Panc1 (cell line): ENCODE data around the gene CD4. TPM values are rescaled to one million over a fixed set of nuclear protein-coding genes. Genes with fewer than 3 reads are reported as not detected.

Source experiments
- ATAC-seq: fragments of 200-7000 bp; cut with Tn5 transposase; 2 replicates; pipeline ENCODE4 v1.9.1; 2020; ENCODE audit warnings: mild to moderate bottlenecking, moderate library complexity
- BruUV-seq: library from RNA; stranded (reverse); fragments of 400-500 nt; replicated peaks from 2 replicates; lab custom pipeline; 2021; lab: Mats Ljungman, UMichigan
- CTCF ChIA-PET: fragments of 300-600 bp; sonication (Branson Sonifier 250); formaldehyde crosslinking; loops from one replicate; lab custom pipeline; 2022; ENCODE audit warnings: antibody characterized with exemption; lab: Charles Lee
- POLR2A ChIA-PET: fragments of 300-600 bp; sonication (Branson Sonifier 250); formaldehyde crosslinking; loops from one replicate; lab custom pipeline; 2022; ENCODE audit warnings: antibody characterized with exemption; lab: Charles Lee
- DNase-seq: peaks from one replicate; pipeline ENCODE4 v3.0.0-alpha.2; 2010; ENCODE audit warnings: low read depth, low spot score
- H3K27ac ChIP-seq: 2 replicates; pipeline ENCODE4 v1.5.1; 2011; ENCODE audit warnings: mild to moderate bottlenecking, low read length, inconsistent platforms
- H3K27me3 ChIP-seq: fragments of 200-500 bp; sonication (Bioruptor generic); 2 replicates; pipeline ENCODE4 v1.6.0; 2014; ENCODE audit warnings: low read length, inconsistent platforms; ENCODE audit not compliant: control insufficient read depth, insufficient read depth
- H3K36me3 ChIP-seq: fragments of 200-500 bp; sonication (Bioruptor generic); 2 replicates; pipeline ENCODE4 v1.5.1; 2014; ENCODE audit warnings: inconsistent platforms, mild to moderate bottlenecking, low read length, moderate library complexity; ENCODE audit not compliant: control insufficient read depth, insufficient read depth
- H3K4me1 ChIP-seq: 2 replicates; pipeline ENCODE4 v1.5.1; 2011; ENCODE audit warnings: inconsistent platforms, mild to moderate bottlenecking, low read length, moderate library complexity; ENCODE audit not compliant: control insufficient read depth, insufficient read depth
- H3K4me3 ChIP-seq, 2 experiments: 2 replicates each; pipeline ENCODE4 v1.5.1; 2011 to 2012; ENCODE audit warnings: low read depth in 2 of 2, low read length in 2 of 2, mild to moderate bottlenecking in 2 of 2, inconsistent platforms in 1 of 2, moderate library complexity in 1 of 2
- H3K9me3 ChIP-seq: fragments of 200-500 bp; sonication (Bioruptor generic); 2 replicates; pipeline ENCODE4 v1.5.1; 2014; ENCODE audit warnings: low read depth, mild to moderate bottlenecking, inconsistent platforms, low read length, moderate library complexity; ENCODE audit not compliant: control insufficient read depth, insufficient read depth
- CTCF ChIP-seq: fragments of 450-650 bp; IDR thresholded peaks from 2 replicates; pipeline ENCODE4 v1.5.1; 2017; ENCODE audit warnings: mild to moderate bottlenecking
- POLR2AphosphoS5 ChIP-seq: IDR thresholded peaks from 2 replicates; pipeline ENCODE4 v1.6.1; 2012; ENCODE audit warnings: mild to moderate bottlenecking, low read depth, low read length, moderate library complexity
- REST ChIP-seq, 2 experiments: IDR thresholded peaks; 2 replicates each; pipeline ENCODE4 v1.6.1; 2011 to 2012; ENCODE audit warnings: low read depth in 2 of 2, control low read depth in 1 of 2, low read length in 1 of 2, mild to moderate bottlenecking in 1 of 2, moderate library complexity in 1 of 2; ENCODE audit not compliant: insufficient read depth in 1 of 2
- SIN3A ChIP-seq: IDR thresholded peaks from 2 replicates; pipeline ENCODE4 v1.6.1; 2012; ENCODE audit warnings: low read depth, mild to moderate bottlenecking, low read length, moderate library complexity, borderline replicate concordance; ENCODE audit not compliant: insufficient read depth
- TCF7L2 ChIP-seq: IDR thresholded peaks from 2 replicates; pipeline ENCODE4 v1.6.1; 2011; ENCODE audit warnings: mild to moderate bottlenecking, low read depth, low read length, inconsistent platforms
- in situ Hi-C: cut with HindIII; loops from 2 replicates; pipeline ENCODE4 v1.10.0; 2016; ENCODE audit warnings: low sequenced_read_pairs, low pct_unique_long_range_greater_than_20kb
- intact Hi-C: fragments of 100-400 bp; cut with micrococcal nuclease; formaldehyde crosslinking; loops from one replicate; pipeline ENCODE4 v1.10.0; 2022; ENCODE audit not compliant: unreplicated experiment
- total RNA-seq: library from RNA; stranded (reverse); gene quantifications from one replicate; pipeline ENCODE4 v1.2.1, GENCODE V29; 2021; ENCODE audit not compliant: unreplicated experiment

CD4 gene
- total RNA-seq, 1 experiment from 2014 or later: 0.23 TPM

GRCh38 chr12:6824085-6824775 is 34.9 kb downstream of the CD4 start:
- no peak overlapping the region for H3K4me3 ChIP-seq
- in situ Hi-C loops (no loop called here), intact Hi-C loops (no loop called here)
- H3K27me3 ChIP-seq: no peaks in the 10 kb centered on the region
- ATAC-seq: no peak
- CTCF ChIA-PET: interaction anchor here (0.6 to 1.3 kb wide), 3 partner anchors 71 to 474 kb away, joined by 5 to 11 read pairs (median 7); partner anchors contain the start of gene MLF2
- no peaks in the 10 kb centered on the region for H3K36me3 ChIP-seq
- peaks cover 10% of the 10 kb centered on the region; the same call in 1 of the 2 replicates for H3K4me1 ChIP-seq
- BruUV-seq: no TSS peak
- H3K9me3 ChIP-seq: no peaks in the 10 kb centered on the region
- POLR2A ChIA-PET: interaction anchor here (0.6 kb wide), 1 partner anchor 43 kb away, joined by 7 read pairs; no protein-coding TSS in a partner anchor
- H3K27ac ChIP-seq: no peak overlapping the region
- TF ChIP-seq SIN3A: no peak
- no peak for DNase-seq

- TF ChIP-seq POLR2AphosphoS5: no peak
- no peak for TF ChIP-seq SIN3A
- TF ChIP-seq REST (IDR thresholded peaks at IDR 0.05; ENCODE audit: insufficient read depth in 1 of 2, low read depth in 2 of 2, low read length in 1 of 2): no peak
- TF ChIP-seq TCF7L2: no peak
- no peak for TF ChIP-seq CTCF
- POLR2A ChIA-PET: no interaction called here
- ATAC-seq (peak; percentile 28; the same call in 1 of the 2 replicates), DNase-seq (no peak)
- no peaks in the 10 kb centered on the region for H3K36me3 ChIP-seq
- H3K27ac ChIP-seq: no peak overlapping the region
- CTCF ChIA-PET: interaction anchor here (0.6 to 1.3 kb wide), 2 partner anchors 71 to 119 kb away, joined by 5 to 11 read pairs; partner anchors contain the start of gene MLF2
- peaks cover 10% of the 10 kb centered on the region; the same call in 1 of the 2 replicates for H3K4me1 ChIP-seq
- H3K27me3 ChIP-seq: no peaks in the 10 kb centered on the region
- intact Hi-C loops: loop anchor here (1.0 to 5.0 kb wide), 2 partner anchors 73 to 89 kb away; partner anchors contain the start of gene MLF2
- peak overlapping the region in 1 of 2 experiments; percentile 27; a peak in 1 of 4 replicates for H3K4me3 ChIP-seq
- no peaks in the 10 kb centered on the region for H3K9me3 ChIP-seq
- in situ Hi-C loops: no loop called here
- BruUV-seq: TSS peak; percentile 56
These were observed 35.6 kb downstream of the CD4 start for GRCh38 chr12:6824901-6825381.
